ENCODE data around the gene HYAL2.

HYAL2 gene, protein sequence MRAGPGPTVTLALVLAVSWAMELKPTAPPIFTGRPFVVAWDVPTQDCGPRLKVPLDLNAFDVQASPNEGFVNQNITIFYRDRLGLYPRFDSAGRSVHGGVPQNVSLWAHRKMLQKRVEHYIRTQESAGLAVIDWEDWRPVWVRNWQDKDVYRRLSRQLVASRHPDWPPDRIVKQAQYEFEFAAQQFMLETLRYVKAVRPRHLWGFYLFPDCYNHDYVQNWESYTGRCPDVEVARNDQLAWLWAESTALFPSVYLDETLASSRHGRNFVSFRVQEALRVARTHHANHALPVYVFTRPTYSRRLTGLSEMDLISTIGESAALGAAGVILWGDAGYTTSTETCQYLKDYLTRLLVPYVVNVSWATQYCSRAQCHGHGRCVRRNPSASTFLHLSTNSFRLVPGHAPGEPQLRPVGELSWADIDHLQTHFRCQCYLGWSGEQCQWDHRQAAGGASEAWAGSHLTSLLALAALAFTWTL

DNA sequence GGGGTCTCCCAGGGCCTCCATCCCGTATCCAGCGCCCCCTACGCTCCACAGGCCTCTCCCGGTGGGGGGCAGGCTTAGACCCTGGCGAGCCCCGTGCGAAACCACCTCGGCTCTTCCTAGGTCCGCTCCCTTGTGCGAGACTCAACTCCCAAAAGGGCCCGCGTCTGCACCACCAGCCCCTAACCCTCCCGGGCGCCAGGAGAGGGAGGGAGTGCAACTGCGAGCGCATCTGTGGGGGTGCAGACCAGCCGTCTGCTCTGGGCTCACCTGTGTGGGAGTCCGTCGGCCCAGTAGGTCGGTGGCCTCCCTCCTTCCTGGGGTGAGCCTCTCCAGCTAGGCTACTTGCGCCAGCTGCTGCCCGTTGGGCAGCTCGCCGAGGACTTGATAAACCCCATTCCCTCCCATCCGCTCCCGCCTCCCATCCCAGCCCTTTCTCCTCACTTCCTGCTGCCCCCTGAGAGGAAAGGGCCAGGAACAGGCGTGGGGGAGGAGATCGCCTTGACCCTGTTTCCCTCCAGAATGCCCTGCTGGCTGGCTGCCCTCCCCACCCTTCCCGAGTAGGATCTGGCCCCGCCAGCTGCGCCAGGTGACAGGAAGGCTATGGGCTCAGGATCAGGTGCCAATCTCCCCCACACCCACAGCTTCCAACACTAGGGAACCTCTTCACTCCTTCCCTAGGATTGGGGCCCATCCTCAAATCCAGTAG is at the start of gene HYAL2:
TSS of gene HYAL2 (minus strand) at position 360 of the 706 bp plus-strand sequence. CDS start 2,256 bp downstream, outside the sequence.
- FAIRE-seq (no peak), DNase-seq (ENCODE audit: insufficient read length, low spot score) (no peak)
- TF ChIP-seq POLR2A (IDR thresholded peaks at IDR 0.05; ENCODE audit: low read depth, low read length) = no peak

DNA sequence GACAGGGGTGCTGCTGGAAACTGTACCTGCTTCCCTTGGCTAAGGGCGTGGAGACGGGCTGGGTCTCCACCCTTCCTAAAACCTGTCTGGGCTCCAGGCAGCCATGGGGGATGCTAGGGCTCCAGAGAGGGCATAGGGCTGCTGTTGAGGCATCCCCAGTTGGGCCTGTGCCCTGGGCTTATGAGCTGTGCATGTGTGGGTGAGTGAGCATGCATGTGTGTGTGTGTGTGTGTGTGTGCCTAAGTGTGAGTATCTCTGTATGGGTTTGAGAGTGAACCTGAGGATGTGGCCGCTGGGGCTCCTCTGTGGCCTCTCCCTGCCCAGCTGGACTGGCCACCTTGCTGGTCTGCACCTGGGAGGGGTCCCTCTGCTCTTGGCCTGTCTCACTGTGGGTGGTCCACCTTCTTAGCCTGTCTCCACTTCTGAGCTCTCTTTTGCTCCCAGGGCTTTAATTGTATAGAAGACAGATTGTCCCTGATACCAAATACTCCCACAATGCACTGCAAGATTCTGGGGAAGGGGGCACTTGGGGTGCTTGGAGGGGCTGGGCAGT is 48.7 kb upstream of the HYAL2 start:
- no peak for DNase-seq (ENCODE audit: insufficient read length, low spot score)
- TF ChIP-seq POLR2A (IDR thresholded peaks at IDR 0.05; ENCODE audit: low read depth, low read length) = no peak
- no peak for FAIRE-seq

DNA sequence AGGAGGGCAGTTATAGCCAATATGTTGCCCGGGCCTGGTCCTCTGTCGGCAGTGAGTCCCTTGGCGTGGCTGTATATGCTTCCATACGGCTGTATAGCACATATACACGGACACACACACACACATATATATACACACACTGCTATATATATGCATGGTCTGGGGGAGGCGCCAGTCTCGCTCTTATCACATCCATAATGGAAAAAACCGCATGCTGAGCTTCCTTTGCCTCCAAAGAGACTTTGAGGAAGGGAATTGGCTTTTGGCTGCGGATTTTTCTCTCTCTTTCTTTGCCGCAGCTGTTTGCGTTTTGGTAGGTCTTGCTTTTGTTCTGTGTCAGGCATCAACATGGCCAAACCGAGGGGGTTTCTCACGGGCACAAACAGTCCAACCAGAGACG is 48.0 kb upstream of the HYAL2 start:
- no peak for TF ChIP-seq POLR2A (IDR thresholded peaks at IDR 0.05; ENCODE audit: low read depth, low read length)
- no peak for FAIRE-seq
- no peak for DNase-seq (ENCODE audit: insufficient read length, low spot score)

DNA sequence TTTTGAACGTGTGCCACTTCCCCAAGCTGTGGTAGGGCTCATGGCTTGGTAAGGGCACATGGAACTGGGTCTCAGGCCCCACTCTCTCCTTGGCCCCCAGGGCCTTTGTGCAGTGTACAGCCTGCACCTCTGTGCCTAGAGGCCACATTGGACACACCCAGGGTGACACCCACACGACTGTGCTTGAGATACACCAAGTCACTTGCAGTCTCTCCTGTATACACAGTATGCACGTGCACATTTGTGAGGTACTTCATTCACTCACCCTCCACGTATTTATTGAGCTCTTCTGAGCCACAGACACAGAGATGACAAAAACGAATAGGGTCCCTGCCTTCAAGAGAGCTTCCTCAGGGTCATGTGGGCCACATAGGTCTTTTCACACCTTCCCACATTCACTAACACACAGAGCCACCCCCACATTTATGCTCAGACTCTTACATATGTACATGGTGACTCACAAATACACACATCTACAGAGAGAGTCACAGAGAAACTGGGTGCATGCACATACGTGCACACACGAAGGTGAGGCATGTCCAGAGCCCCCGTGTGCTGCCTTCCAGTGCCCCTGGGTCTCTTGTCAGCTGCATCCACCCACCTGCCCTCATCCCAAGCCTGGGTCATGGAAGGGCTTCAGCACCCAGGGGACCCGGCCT is 46.6 kb upstream of the HYAL2 start:
- TF ChIP-seq POLR2A (IDR thresholded peaks at IDR 0.05; ENCODE audit: low read depth, low read length) = no peak
- DNase-seq (ENCODE audit: insufficient read length, low spot score) = no peak
- FAIRE-seq = no peak

DNA sequence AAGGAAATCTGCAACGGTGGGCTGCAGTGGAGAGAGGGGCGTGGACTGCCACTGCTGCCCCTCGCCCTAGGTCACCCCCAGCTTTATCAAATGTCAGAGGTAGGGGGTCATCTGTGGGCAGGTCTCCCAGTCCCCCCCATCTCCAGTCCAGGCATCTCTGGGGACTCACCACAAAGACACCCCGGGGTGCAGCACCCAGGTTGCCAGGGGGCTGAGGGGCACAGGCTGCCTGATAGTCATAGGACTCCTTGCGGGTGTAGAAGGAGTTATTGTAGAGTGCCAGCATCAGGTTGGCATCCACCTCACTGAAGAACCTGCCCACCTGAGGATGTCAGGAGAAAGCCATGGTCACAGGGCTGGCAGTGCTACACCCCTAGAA is 43.3 kb upstream of the HYAL2 start:
- FAIRE-seq = no peak
- DNase-seq (ENCODE audit: insufficient read length, low spot score) = no peak
- TF ChIP-seq POLR2A (IDR thresholded peaks at IDR 0.05; ENCODE audit: low read depth, low read length) = no peak

DNA sequence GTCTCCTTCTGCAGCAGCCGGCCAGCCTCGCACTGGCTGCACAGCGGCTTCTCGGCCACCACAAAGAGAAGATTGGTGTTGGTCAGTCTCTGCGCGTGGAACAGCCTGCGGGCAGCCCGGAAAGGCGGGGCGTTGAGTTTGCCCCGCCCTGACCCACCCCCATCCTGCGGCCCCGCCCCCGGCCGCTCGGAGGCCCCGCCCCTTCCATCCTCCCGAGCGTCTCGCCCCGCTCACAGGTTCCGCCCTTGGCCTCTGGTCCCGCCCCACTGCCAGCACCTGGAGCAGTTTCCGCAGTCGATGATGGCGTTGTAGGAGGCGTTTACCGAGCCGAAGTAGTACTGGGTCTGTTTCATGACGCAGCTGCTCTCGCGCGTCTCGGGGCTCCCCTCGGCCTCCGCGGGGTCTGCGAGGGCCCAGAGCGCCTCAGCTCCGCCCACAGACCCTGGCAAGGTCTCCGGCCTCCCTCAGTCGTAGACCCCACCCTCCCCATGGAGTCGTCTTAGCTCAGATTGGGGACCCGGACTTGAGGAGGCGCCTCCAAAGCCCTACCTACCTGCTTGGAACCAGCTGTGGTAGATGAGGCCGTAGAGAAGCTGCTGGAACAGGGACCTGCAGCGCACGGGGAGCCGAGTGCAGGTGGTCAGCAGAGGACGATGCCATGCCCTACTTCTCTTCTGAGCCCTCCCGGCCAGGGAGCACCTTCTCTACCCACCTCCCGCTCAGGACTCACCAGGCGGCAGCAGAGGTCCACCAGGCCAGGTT is 42.7 kb upstream of the HYAL2 start:
- DNase-seq (ENCODE audit: insufficient read length, low spot score) = no peak
- no peak for TF ChIP-seq POLR2A (IDR thresholded peaks at IDR 0.05; ENCODE audit: low read depth, low read length)
- FAIRE-seq = no peak

DNA sequence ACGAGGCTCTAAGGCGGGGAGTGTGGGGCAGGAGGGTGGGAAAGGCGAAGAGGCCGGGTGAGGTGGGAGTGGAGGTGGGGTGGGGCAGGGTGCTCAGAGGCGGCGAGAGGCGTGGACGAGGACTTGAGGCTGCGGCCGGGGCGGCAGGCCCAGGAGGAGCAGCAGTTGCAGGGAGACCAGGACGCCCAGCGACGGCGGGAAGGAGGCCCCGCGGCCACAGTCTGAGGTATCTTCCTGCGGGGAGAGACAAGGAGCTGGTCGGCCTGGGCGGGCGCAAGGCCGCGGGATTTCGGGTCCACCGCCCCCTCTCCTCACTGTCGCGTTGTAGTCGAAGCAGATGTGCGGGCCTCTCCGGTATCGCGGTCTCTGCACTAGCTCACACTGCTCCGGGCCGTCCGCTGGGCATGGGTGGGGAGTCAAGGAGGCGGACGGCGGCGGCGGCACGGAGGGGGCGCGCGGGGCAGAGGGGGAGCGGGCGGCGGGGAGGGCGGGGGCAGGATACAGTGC is 42.1 kb upstream of the HYAL2 start:
- no peak for TF ChIP-seq POLR2A (IDR thresholded peaks at IDR 0.05; ENCODE audit: low read depth, low read length)
- DNase-seq (ENCODE audit: insufficient read length, low spot score) = no peak
- no peak for FAIRE-seq

DNA sequence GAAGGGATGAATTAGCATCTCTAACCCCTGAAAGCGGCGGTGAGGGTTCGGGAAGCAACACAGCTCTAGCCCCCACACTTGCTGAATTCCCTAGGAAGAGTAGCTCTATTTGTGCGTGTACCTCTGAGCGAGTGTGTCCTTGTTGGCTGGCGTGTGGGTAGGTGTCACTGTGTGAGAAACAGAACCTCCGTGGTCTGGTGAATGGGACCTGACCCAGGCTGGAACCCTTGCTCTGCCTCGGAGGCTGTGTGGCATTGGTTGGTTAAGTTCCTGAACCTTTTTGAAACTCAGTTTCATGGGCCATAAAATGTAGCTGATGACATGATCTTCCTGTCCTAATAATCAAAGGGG is 37.2 kb upstream of the HYAL2 start:
- DNase-seq (ENCODE audit: insufficient read length, low spot score) (no peak), FAIRE-seq (no peak)
- no peak for TF ChIP-seq POLR2A (IDR thresholded peaks at IDR 0.05; ENCODE audit: low read depth, low read length)

DNA sequence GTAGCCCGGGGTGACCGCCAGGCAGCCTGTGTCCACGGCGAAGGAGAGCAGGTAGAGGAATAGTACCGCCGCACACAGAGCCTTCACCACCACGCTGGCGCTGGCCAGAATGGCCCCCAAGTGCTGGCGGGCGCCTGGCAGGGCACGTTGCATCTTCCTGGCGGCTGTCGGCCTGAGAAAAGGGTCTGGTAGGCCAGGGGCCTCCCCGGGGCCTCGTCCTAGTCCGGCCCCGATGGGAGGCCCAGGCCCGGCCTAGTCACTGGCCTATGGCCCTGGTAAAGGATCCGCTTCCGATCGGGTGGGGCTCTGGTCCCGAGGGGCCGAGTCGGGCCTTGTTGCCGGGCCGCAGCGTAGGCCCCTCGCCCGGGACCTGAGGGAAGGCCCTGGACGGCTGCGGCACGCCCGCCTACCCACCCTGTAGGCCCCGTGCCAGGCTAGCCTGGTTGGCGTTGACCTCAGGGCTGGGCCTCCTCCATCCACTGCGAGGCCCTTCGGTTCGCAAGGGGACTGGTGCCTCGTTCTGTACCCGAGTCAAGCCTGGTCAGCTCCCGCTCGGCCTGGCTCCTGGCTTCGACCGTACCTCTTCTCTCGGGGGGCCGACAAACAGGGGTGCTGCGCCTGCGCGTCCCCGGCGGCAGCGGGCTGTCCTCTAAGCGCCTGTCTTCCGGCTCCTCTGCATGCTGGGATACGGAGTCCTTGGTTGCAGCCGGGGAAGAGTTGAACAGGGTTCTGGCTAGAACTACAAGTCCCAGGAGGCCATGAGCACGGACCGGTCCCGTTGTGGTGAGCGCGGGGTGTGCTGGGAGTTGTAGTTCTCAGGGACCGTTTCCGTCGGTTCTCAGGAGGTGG is 36.6 kb upstream of the HYAL2 start, which contains the start of gene TMEM115:
TSS of gene TMEM115 (minus strand) at position 611 of the 849 bp plus-strand sequence. CDS start at position 153, 458 bp downstream.
- FAIRE-seq (peak; percentile 77), DNase-seq (ENCODE audit: insufficient read length, low spot score) (peak; percentile 99)
- peak; percentile 67 for TF ChIP-seq POLR2A (IDR thresholded peaks at IDR 0.05; ENCODE audit: low read depth, low read length)

DNA sequence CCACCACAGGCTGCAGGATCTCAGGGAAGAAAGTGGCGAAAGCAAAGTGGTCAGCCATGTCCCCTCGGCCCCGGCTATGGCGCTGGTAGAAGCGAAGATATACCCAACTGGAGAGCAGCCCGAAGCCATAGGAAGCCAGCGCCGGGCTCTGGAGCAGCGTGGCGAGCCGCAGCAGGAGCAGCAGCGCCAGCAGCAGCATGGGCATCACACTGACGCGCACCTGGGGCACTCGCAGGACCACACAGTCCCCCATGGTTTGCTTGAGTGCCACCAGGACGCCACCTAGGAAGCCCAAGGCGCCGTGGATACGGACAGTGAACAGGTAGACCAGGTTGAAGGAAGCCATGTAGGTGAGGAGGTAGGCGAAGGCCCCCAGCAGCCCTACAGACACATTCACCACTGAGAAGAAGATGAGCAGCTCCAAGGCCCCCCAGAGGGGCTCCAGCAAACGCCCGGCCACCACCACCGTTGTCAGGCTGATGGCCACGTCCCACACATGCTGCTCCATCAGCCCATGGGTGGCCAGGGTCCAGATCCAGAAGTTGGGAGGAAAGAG is 35.9 kb upstream of the HYAL2 start:
- DNase-seq (ENCODE audit: insufficient read length, low spot score) (no peak), FAIRE-seq (no peak)
- no peak for TF ChIP-seq POLR2A (IDR thresholded peaks at IDR 0.05; ENCODE audit: low read depth, low read length)

DNA sequence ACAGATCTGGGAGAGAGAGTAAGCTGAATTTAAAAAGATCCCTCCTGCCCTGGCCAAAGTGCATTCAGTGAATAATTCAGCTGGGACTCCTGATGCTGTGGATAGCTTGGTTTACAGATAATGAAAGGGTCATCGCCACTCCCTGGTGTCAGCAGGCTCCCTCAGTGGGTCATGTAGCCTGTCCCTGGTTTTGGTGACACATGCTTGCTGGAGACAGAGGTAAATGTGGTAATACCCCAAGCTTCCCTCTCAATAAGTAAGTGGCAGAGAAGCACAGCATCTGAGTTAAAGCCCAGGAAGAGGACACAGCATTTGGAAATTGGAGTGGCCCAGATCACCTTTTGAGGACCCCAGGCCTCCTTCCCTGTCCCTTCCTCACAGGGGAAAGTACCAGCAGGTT is 34.9 kb upstream of the HYAL2 start:
- no peak for TF ChIP-seq POLR2A (IDR thresholded peaks at IDR 0.05; ENCODE audit: low read depth, low read length)
- FAIRE-seq = no peak
- DNase-seq (ENCODE audit: insufficient read length, low spot score) = no peak

DNA sequence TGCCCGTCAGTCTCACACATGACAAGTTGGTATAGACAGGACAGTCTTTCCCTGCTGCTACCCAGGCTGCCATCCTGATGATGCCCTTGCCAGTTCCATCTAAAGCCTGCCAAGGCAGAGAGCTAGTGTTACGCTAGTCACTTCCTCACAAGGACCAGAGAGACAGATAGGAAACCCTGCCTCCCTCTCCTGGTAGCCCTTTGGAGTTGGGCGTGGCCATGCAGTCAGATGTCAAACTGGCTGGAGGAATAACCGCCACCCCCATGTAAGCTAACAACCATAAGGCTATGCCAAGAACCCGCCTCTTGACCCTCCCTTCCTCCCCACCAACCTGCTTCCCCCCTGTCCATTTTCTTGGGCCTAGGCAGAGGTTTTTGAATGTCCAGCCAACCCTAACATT is 34.0 kb upstream of the HYAL2 start:
- FAIRE-seq (no peak), DNase-seq (ENCODE audit: insufficient read length, low spot score) (no peak)
- TF ChIP-seq POLR2A (IDR thresholded peaks at IDR 0.05; ENCODE audit: low read depth, low read length) = no peak

All from H54 (cell line).